HCT116 (cell line): ENCODE measurements around the gene SPATS2L. TPM values are rescaled to one million over a fixed set of nuclear protein-coding genes. Genes with fewer than 3 reads are reported as not detected.
A peak's percentile ranks its signal among the peaks of the same experiment; 100 is the strongest.

Experiments
- ATAC-seq: fragments of 200-7000 bp; cut with Tn5 transposase; 2 replicates; pipeline ENCODE4 v1.9.1; 2020; ENCODE audit warnings: mild to moderate bottlenecking, moderate library complexity
- BruUV-seq: library from RNA; stranded (reverse); fragments of 400-500 nt; replicated peaks from 2 replicates; lab custom pipeline; 2021; lab: Mats Ljungman, UMichigan
- CTCF ChIA-PET: fragments of 300-600 bp; sonication (Branson Sonifier 250); formaldehyde crosslinking; loops from one replicate; lab custom pipeline; 2021; ENCODE audit warnings: antibody characterized with exemption; lab: Charles Lee
- POLR2A ChIA-PET: fragments of 300-600, 350-600 bp; sonication (Branson Sonifier 250); formaldehyde crosslinking; loops from one replicate; lab custom pipeline; 2021; ENCODE audit warnings: antibody characterized with exemption; lab: Charles Lee
- RAD21 ChIA-PET, 2 experiments: fragments of 300-600 bp; sonication (Branson Sonifier 250); formaldehyde crosslinking; loops; one replicate each; lab custom pipeline; 2023; ENCODE audit warnings: low total read pairs in 2 of 2; ENCODE audit not compliant: uncharacterized antibody in 2 of 2, unreplicated experiment in 2 of 2, low non-redundant PET in 1 of 2; lab: Charles Lee
- DNase-seq: peaks from one replicate; pipeline ENCODE4 v3.0.0-alpha.2; 2010; ENCODE audit warnings: low read depth, low spot score
- H2AFZ ChIP-seq: fragments of 200-600 bp; shearing (Covaris generic), sonication (generic); 2 replicates; pipeline ENCODE4 v1.6.1; 2017; ENCODE audit warnings: low read depth, mixed run types, mixed read lengths, antibody characterized with exemption, low read length; ENCODE audit not compliant: poor library complexity, severe bottlenecking
- H3K27ac ChIP-seq: 2 replicates; pipeline ENCODE4 v1.5.1; 2012; ENCODE audit warnings: low read depth, low read length
- H3K27me3 ChIP-seq: fragments of 200-600 bp; sonication (generic); 2 replicates; pipeline ENCODE4 v1.6.1; 2016; ENCODE audit warnings: mixed run types, low read length, mixed read lengths; ENCODE audit not compliant: insufficient read depth
- H3K36me3 ChIP-seq, 2 experiments: fragments of 200-500 bp in 1 of 2; fragments of 200-600 bp in 1 of 2; sonication (Bioruptor generic) in 1 of 2; sonication (generic) in 1 of 2; 2 replicates each; pipeline versions ENCODE4 v1.5.1 to v1.6.1; 2014 to 2016; ENCODE audit warnings: low read length in 2 of 2, inconsistent platforms in 1 of 2, mixed read lengths in 1 of 2, mixed run types in 1 of 2; ENCODE audit not compliant: insufficient read depth in 2 of 2, control insufficient read depth in 1 of 2
- H3K4me1 ChIP-seq, 2 experiments: fragments of 200-600 bp in 1 of 2; sonication (generic) in 1 of 2; 2 replicates each; pipeline versions ENCODE4 v1.5.1 to v1.6.1; 2012 to 2017; ENCODE audit warnings: low read length in 2 of 2, inconsistent platforms in 1 of 2, mild to moderate bottlenecking in 1 of 2, mixed read lengths in 1 of 2, mixed run types in 1 of 2, moderate library complexity in 1 of 2; ENCODE audit not compliant: insufficient read depth in 2 of 2, control insufficient read depth in 1 of 2
- H3K4me2 ChIP-seq: fragments of 200-600 bp; sonication (generic); 2 replicates; pipeline ENCODE4 v1.6.1; 2017; ENCODE audit warnings: mixed run types, low read length, mixed read lengths
- H3K4me3 ChIP-seq, 2 experiments: fragments of 200-600 bp in 1 of 2; sonication (generic) in 1 of 2; replicated peaks in 1 of 2; 2 replicates each; pipeline ENCODE4 v1.5.1; 2011 to 2016; ENCODE audit warnings: low read length in 2 of 2, control low read depth in 1 of 2, low read depth in 1 of 2, mild to moderate bottlenecking in 1 of 2, mixed read lengths in 1 of 2, mixed run types in 1 of 2
- H3K79me2 ChIP-seq: fragments of 200-600 bp; sonication (generic); 2 replicates; pipeline ENCODE4 v1.6.1; 2017; ENCODE audit warnings: mild to moderate bottlenecking, mixed run types, low read length, moderate library complexity, mixed read lengths; ENCODE audit not compliant: insufficient read depth
- H3K9ac ChIP-seq: fragments of 200-600 bp; sonication (generic); 2 replicates; pipeline ENCODE4 v1.6.1; 2016; ENCODE audit warnings: low read length, mixed read lengths
- H3K9me2 ChIP-seq: fragments of 200-600 bp; sonication (generic), shearing (Covaris generic); 2 replicates; pipeline ENCODE4 v1.6.1; 2017; ENCODE audit warnings: mixed run types, mild to moderate bottlenecking, moderate library complexity; ENCODE audit not compliant: insufficient read depth
- H3K9me3 ChIP-seq, 2 experiments: fragments of 200-500 bp in 1 of 2; fragments of 200-600 bp in 1 of 2; sonication (Bioruptor generic) in 1 of 2; sonication (generic) in 1 of 2; 2 replicates each; pipeline ENCODE4 v1.6.1; 2014 to 2017; ENCODE audit warnings: low read length in 2 of 2, mixed read lengths in 2 of 2, inconsistent platforms in 1 of 2, low read depth in 1 of 2, mild to moderate bottlenecking in 1 of 2, mixed run types in 1 of 2, moderate library complexity in 1 of 2; ENCODE audit not compliant: control insufficient read depth in 1 of 2, insufficient read depth in 1 of 2
- H4K20me1 ChIP-seq: fragments of 200-600 bp; sonication (generic), shearing (Covaris generic); 2 replicates; pipeline ENCODE4 v1.6.1; 2017; ENCODE audit warnings: mixed run types, mild to moderate bottlenecking, moderate library complexity; ENCODE audit not compliant: insufficient read depth
- FOSL1 ChIP-seq: IDR thresholded peaks from 2 replicates; pipeline ENCODE4 v1.6.1; 2012; ENCODE audit warnings: low read depth
- POLR2A ChIP-seq: IDR thresholded peaks from 2 replicates; pipeline ENCODE4 v1.7.0; 2011; ENCODE audit warnings: borderline replicate concordance; ENCODE audit not compliant: insufficient read depth, insufficient read length; ENCODE audit errors: extremely low read depth
- POLR2AphosphoS5 ChIP-seq: IDR thresholded peaks from 2 replicates; pipeline ENCODE4 v1.6.1; 2011; ENCODE audit warnings: mild to moderate bottlenecking, low read depth, low read length, moderate library complexity
- SIN3A ChIP-seq: IDR thresholded peaks from 2 replicates; pipeline ENCODE4 v1.6.1; 2012; ENCODE audit warnings: low read depth
- SRF ChIP-seq: IDR thresholded peaks from 2 replicates; pipeline ENCODE4 v1.6.1; 2012; ENCODE audit warnings: low read depth
- TCF7L2 ChIP-seq: IDR thresholded peaks from 2 replicates; pipeline ENCODE4 v1.7.0; 2011; ENCODE audit warnings: borderline replicate concordance, inconsistent platforms; ENCODE audit not compliant: insufficient read depth, insufficient read length; ENCODE audit errors: extremely low read depth
- YY1 ChIP-seq: IDR thresholded peaks from 2 replicates; pipeline ENCODE4 v1.6.1; 2011; ENCODE audit warnings: low read length, low read depth, moderate library complexity, mild to moderate bottlenecking; ENCODE audit not compliant: insufficient replicate concordance; ENCODE audit errors: extremely low read depth
- ZBTB33 ChIP-seq: IDR thresholded peaks from 2 replicates; pipeline ENCODE4 v1.6.1; 2011; ENCODE audit warnings: mild to moderate bottlenecking, low read length, moderate library complexity; ENCODE audit not compliant: insufficient replicate concordance; ENCODE audit errors: extremely low read depth
- ZNF274 ChIP-seq: fragments of 200-500 bp; sonication (Bioruptor generic); IDR thresholded peaks from 2 replicates; pipeline ENCODE4 v1.6.1; 2014; ENCODE audit warnings: mild to moderate bottlenecking, low read depth, low read length, inconsistent platforms
- intact Hi-C: fragments of 100-400 bp; cut with micrococcal nuclease; formaldehyde crosslinking; loops from 2 replicates; pipeline ENCODE4 v1.10.0; 2022
- total RNA-seq: library from RNA; stranded (reverse); gene quantifications from one replicate; pipeline ENCODE4 v1.2.1, GENCODE V29; 2021; ENCODE audit not compliant: unreplicated experiment

Gene SPATS2L
- total RNA-seq, 1 experiment from 2014 or later, result 87.1 TPM

DNA sequence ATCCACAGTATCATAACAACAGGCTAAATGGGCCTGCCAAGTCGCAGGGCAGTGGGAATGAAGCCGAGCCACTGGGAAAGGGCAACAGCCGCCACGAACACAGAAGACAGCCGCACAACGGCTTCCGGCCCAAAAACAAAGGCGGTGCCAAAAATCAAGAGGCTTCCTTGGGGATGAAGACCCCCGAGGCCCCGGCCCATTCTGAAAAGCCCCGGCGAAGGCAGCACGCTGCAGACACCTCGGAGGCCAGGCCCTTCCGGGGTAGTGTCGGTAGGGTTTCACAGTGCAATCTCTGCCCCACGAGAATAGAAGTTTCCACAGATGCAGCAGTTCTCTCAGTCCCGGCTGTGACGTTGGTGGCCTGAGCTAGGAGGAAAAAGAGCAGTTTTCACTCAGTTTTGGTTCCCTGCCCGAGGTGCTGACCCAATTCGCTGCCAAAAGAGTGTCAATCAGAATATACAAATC is 171.2 kb downstream of the SPATS2L start:
- CTCF ChIA-PET, result no interaction called here
- POLR2A ChIA-PET, result no interaction called here
- intact Hi-C loops, result no loop called here

More for the DNA sequence above, 171.2 kb downstream of the SPATS2L start:
- Histone ChIP-seq H3K4me3 (no peak overlapping the region), H3K9ac (no peak overlapping the region), H3K36me3 (peaks cover 12 to 20% of the 10 kb centered on the region in 2 experiments; a peak in 3 of 4 replicates), H3K4me2 (no peak overlapping the region), H3K9me2 (no peaks in the 10 kb centered on the region), H2AFZ (no peak overlapping the region), H3K27me3 (no peaks in the 10 kb centered on the region), H4K20me1 (no peaks in the 10 kb centered on the region), H3K27ac (no peak overlapping the region), H3K9me3 (no peaks in the 10 kb centered on the region), H3K79me2 (no peaks in the 10 kb centered on the region), H3K4me1 (peaks cover 0 to 19% of the 10 kb centered on the region in 2 experiments; a peak in 2 of 4 replicates)
- RAD21 ChIA-PET, result no interaction called here
- TF ChIP-seq SIN3A (no peak), ZNF274 (no peak), POLR2A (no peak), POLR2AphosphoS5 (no peak), SRF (no peak), FOSL1 (no peak), ZBTB33 (no peak), TCF7L2 (no peak), YY1 (no peak)
- ATAC-seq, result no peak
- TSS peak; percentile 25 for BruUV-seq
- DNase-seq, result no peak
